ENCODE data around the gene CORO6.
A peak's percentile ranks its signal among the peaks of the same experiment; 100 is the strongest.
"Not testable (repeated sequence)": the region's sequence is repeated elsewhere in the genome, so short reads cannot be mapped to it uniquely, and the experiment has no call there.

Gene CORO6

DNA sequence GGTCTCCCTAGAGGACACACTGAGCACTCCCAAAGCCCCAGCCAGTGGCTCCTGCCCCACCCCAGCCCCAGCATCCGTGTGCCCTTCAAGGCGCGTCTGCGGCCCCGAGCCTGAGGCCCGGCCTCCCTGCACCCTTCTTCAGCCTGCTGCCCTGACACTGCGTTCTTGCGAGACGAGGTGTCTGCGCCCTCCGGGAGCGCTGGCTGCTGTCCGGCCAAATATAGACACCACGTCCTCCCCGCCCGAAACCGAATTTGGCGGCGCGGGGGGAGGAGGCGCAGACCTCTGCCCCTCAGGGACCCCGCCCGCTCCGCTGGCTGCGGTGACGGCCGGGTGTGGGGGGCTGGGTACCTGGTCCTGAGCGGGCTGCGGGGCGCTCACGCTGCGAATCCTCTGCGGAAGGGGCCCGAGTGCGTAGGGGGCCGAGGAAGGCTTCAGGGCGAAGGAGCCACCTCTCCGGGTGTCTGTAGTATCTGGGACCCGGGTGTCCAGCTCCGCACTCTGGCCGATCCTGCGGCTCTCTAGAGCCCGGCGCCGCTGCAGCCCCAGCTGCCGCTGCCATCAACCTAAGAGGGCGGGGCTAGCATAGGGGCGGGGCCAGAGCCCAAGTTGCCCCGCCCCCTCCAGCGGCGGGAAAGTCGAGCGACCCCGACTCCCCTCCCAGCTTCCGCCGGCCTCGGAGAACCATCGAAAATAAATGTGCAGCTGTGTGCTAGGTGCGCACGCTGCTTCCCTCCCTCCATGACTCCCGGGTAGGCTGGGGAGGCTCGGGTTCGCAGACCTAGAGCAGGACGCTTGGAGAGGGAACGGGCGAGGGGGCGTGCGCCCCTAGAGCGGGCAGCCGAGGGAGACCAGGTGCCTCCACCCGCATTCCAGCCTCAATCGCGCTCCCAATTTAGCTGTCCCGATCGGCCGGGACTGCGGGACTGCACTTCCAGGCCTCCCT, at the start of gene CORO6:
Gene CORO6, minus strand, starts transcription at position 576 of the 946 bp plus-strand sequence. CDS start 1,491 bp downstream, outside the sequence.
- Mint-ChIP-seq H3K9me3 (no peaks in the 10 kb centered on the region), H3K4me3 (peak within 1 kb of the TSS; percentile 75), H3K4me1 (peaks cover 53% of the 10 kb centered on the region), H3K27ac (peak within 1 kb of the TSS; percentile 60), H3K36me3 (peaks cover 7% of the 10 kb centered on the region), H3K27me3 (no peaks in the 10 kb centered on the region)
- ATAC-seq: peak; percentile 75

GRCh38 chr17:29671661-29672060, 48.9 kb upstream of the CORO6 start:
- H3K4me1 Mint-ChIP-seq: peaks cover 17% of the 10 kb centered on the region
- no peak overlapping the region for H3K27ac Mint-ChIP-seq
- peaks cover 42% of the 10 kb centered on the region for H3K36me3 Mint-ChIP-seq

GRCh38 chr17:29669266-29669665, 46.6 kb upstream of the CORO6 start:
- H3K4me3 Mint-ChIP-seq: no peak overlapping the region
- peaks cover 34% of the 10 kb centered on the region for H3K36me3 Mint-ChIP-seq
- peaks cover 17% of the 10 kb centered on the region for H3K4me1 Mint-ChIP-seq
- ATAC-seq: no peak
- no peak overlapping the region for H3K27ac Mint-ChIP-seq
- H3K27me3 Mint-ChIP-seq: no peaks in the 10 kb centered on the region
- no peaks in the 10 kb centered on the region for H3K9me3 Mint-ChIP-seq

More at GRCh38 chr17:29671661-29672060, 48.9 kb upstream of the CORO6 start:
- Mint-ChIP-seq H3K9me3 (no peaks in the 10 kb centered on the region), H3K4me3 (no peak overlapping the region), H3K27me3 (no peaks in the 10 kb centered on the region)
- no peak for ATAC-seq

DNA sequence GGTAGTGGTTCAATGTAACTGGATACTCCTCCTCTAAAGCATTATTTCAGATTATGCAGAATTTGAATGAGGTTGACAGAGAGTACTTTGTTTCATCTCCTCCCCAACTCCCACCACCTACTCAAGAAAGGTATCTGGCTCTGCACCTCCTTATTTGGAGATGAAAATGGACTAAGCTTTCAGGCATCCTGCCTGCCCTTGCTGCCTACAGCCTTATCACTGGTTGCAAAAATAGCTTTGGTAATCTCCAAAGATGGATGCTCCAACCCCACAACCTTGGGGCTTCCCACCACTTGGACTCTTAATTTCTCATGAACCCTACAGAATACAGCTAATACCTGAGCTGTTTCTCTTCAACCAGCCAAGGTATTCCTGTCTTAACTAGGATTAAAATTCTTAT, 45.3 kb upstream of the CORO6 start:
- no peak for ATAC-seq
- Mint-ChIP-seq H3K4me1 (peaks cover 15% of the 10 kb centered on the region), H3K27me3 (no peaks in the 10 kb centered on the region)

DNA sequence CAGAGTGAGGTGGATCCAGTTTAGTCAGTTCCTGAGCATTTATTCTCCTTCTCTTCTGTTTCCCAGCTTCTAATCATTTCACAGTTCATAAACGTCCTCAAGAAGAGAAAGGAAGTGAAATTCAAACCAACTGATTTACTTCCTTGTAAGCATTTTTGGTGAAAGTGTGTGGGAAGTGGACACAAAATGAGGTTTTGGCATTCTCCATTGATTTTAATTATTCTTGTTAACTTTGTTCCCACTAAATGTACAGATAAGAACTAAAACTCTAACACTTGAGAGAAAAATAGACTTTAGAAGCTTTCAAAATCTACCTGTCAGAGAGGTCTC, 42.7 kb upstream of the CORO6 start:
- Mint-ChIP-seq H3K4me1 (peaks cover 15% of the 10 kb centered on the region), H3K4me3 (no peak overlapping the region), H3K9me3 (no peaks in the 10 kb centered on the region), H3K27me3 (no peaks in the 10 kb centered on the region), H3K27ac (peak overlapping the region; percentile 75), H3K36me3 (peaks cover 40% of the 10 kb centered on the region)
- peak; percentile 36 for ATAC-seq

More for the DNA sequence above, 45.3 kb upstream of the CORO6 start:
- Mint-ChIP-seq H3K36me3 (peaks cover 31% of the 10 kb centered on the region), H3K27ac (peak overlapping the region; percentile 37), H3K4me3 (no peak overlapping the region), H3K9me3 (no peaks in the 10 kb centered on the region)

GRCh38 chr17:29664743-29665480, 42.2 kb upstream of the CORO6 start:
- Mint-ChIP-seq H3K9me3 (no peaks in the 10 kb centered on the region), H3K27ac (peak overlapping the region; percentile 75), H3K36me3 (peaks cover 43% of the 10 kb centered on the region), H3K27me3 (no peaks in the 10 kb centered on the region), H3K4me1 (peaks cover 15% of the 10 kb centered on the region), H3K4me3 (no peak overlapping the region)
- ATAC-seq: peak; percentile 70

- Mint-ChIP-seq H3K4me1 (peaks cover 15% of the 10 kb centered on the region), H3K9me3 (no peaks in the 10 kb centered on the region), H3K36me3 (peaks cover 43% of the 10 kb centered on the region), H3K27ac (no peak overlapping the region), H3K4me3 (no peak overlapping the region), H3K27me3 (no peaks in the 10 kb centered on the region)
- ATAC-seq: no peak
Observed at GRCh38 chr17:29663155-29663554, 40.4 kb upstream of the CORO6 start.

- Mint-ChIP-seq H3K36me3 (peaks cover 35% of the 10 kb centered on the region), H3K4me3 (no peak overlapping the region), H3K27ac (peak overlapping the region; percentile 30), H3K9me3 (no peaks in the 10 kb centered on the region), H3K4me1 (peaks cover 15% of the 10 kb centered on the region), H3K27me3 (no peaks in the 10 kb centered on the region)
- no peak for ATAC-seq
Observed at GRCh38 chr17:29661213-29661612, 38.5 kb upstream of the CORO6 start.

- ATAC-seq: no peak
- H3K27ac Mint-ChIP-seq: no peak overlapping the region
Observed at GRCh38 chr17:29659155-29659554, 36.4 kb upstream of the CORO6 start.

GRCh38 chr17:29655323-29655722, 32.6 kb upstream of the CORO6 start:
- H3K9me3 Mint-ChIP-seq: no peaks in the 10 kb centered on the region
- peaks cover 38% of the 10 kb centered on the region for H3K36me3 Mint-ChIP-seq
- H3K4me1 Mint-ChIP-seq: peaks cover 4% of the 10 kb centered on the region
- no peak for ATAC-seq
- H3K27me3 Mint-ChIP-seq: no peaks in the 10 kb centered on the region
- no peak overlapping the region for H3K27ac Mint-ChIP-seq
- no peak overlapping the region for H3K4me3 Mint-ChIP-seq

More at GRCh38 chr17:29659155-29659554, 36.4 kb upstream of the CORO6 start:
- Mint-ChIP-seq H3K4me3 (no peak overlapping the region), H3K9me3 (no peaks in the 10 kb centered on the region), H3K4me1 (no peaks in the 10 kb centered on the region), H3K27me3 (no peaks in the 10 kb centered on the region), H3K36me3 (peaks cover 39% of the 10 kb centered on the region)

DNA sequence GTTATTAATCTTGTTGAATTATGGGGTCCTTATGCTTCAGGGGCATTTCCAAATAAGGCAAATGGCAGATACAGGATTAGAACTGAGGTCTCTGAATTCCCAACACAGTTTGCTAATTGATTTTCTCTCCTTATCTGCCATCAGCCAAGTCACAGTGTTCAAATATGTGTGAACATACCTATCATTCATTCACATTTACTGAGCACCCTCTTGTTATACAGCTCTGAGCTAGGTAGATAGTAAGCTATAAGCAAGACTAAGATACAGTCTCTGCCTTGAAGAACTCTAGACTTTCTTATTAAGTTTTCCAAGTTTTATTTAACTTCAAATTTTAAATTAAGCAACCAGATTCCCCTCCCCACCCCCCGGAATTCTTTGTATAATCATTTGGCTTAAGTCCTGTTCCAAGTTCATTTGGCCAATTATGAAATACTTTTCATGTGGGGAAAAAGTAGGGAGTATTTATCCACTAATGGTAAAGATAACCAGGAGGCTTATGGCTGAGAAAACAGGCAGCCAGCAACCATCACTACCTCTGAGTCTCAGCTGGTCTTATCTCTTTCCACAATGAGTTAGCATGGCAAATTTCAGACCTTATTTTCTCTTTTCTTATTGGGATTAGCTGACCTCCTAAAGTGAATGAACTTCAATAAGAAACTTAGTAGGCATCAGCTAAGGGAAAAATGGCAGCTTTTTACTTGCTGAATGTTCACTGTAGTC, 31.4 kb upstream of the CORO6 start:
- no peak overlapping the region for H3K4me3 Mint-ChIP-seq
- H3K36me3 Mint-ChIP-seq: peaks cover 48% of the 10 kb centered on the region
- ATAC-seq: no peak
- H3K9me3 Mint-ChIP-seq: no peaks in the 10 kb centered on the region
- H3K27me3 Mint-ChIP-seq: no peaks in the 10 kb centered on the region
- peaks cover 5% of the 10 kb centered on the region for H3K4me1 Mint-ChIP-seq
- H3K27ac Mint-ChIP-seq: no peak overlapping the region

DNA sequence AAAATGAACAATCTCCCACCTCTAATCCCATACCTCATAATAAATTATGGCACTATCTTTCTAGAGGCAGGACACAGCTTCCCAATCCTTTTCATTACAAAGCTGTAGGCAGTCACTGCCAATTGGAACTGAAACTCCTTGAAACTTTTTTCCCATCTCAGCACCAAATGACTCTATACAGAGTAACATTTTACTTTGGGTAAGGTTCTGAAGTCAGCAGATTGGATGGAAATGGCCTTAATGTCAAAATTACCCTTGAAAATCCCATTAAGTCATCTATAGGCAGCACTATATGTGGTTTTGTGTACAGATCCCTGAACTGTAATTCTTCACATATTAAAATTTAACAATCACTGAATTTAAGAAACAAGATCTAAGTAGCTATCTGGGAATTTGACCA, 30.3 kb upstream of the CORO6 start:
- ATAC-seq: no peak
- Mint-ChIP-seq H3K4me3 (no peak overlapping the region), H3K9me3 (no peaks in the 10 kb centered on the region), H3K4me1 (peaks cover 5% of the 10 kb centered on the region), H3K27ac (no peak overlapping the region), H3K27me3 (no peaks in the 10 kb centered on the region), H3K36me3 (peaks cover 55% of the 10 kb centered on the region)

- H3K27ac Mint-ChIP-seq: not testable (repeated sequence)
Observed at GRCh38 chr17:29651913-29652312, 29.2 kb upstream of the CORO6 start.

GRCh38 chr17:29650396-29650795, 27.7 kb upstream of the CORO6 start:
- Mint-ChIP-seq H3K9me3 (no peaks in the 10 kb centered on the region), H3K36me3 (peaks cover 50% of the 10 kb centered on the region), H3K27me3 (no peaks in the 10 kb centered on the region), H3K27ac (peak overlapping the region; percentile 63), H3K4me3 (no peak overlapping the region), H3K4me1 (peaks cover 11% of the 10 kb centered on the region)
- peak; percentile 51 for ATAC-seq

More at GRCh38 chr17:29651913-29652312, 29.2 kb upstream of the CORO6 start:
- not testable (repeated sequence) for H3K4me1 Mint-ChIP-seq, H3K9me3 Mint-ChIP-seq, ATAC-seq, H3K4me3 Mint-ChIP-seq, H3K27me3 Mint-ChIP-seq
- peaks cover 58% of the 10 kb centered on the region for H3K36me3 Mint-ChIP-seq

GRCh38 chr17:29649359-29649758, 26.6 kb upstream of the CORO6 start:
- no peaks in the 10 kb centered on the region for H3K9me3 Mint-ChIP-seq
- no peaks in the 10 kb centered on the region for H3K27me3 Mint-ChIP-seq
- H3K4me1 Mint-ChIP-seq: peaks cover 16% of the 10 kb centered on the region
- H3K27ac Mint-ChIP-seq: peak overlapping the region; percentile 53
- H3K4me3 Mint-ChIP-seq: no peak overlapping the region
- no peak for ATAC-seq
- peaks cover 57% of the 10 kb centered on the region for H3K36me3 Mint-ChIP-seq

Data from stimulated activated memory B cell treated with anti-CD40 and anti-IgM and Interleukin-4, amounts not matched to agents 10 μg/mL and 1 μg/mL and 100 μg/mL, for 72 hours (primary cell).